Occipital lobe (tissue), 2 donors: ENCODE data around the gene CST5. TPM values are rescaled to one million over a fixed set of nuclear protein-coding genes. Genes with fewer than 3 reads are reported as not detected.
"Not testable (repeated sequence)": the region's sequence is repeated elsewhere in the genome, so short reads cannot be mapped to it uniquely, and the experiment has no call there.

Source experiments
- DNase-seq: peaks from one replicate; lab custom pipeline; 2025; lab: John Stamatoyannopoulos, UW
- total RNA-seq: library from RNA; depleted of rRNA; stranded (reverse); fragments of >200 nt; gene quantifications from one replicate; pipeline ENCODE4 v1.2.3, GENCODE V29; 2014

The CST5 gene
- total RNA-seq, 1 donor from 2014 or later, result not detected

GRCh38 chr20:23889775-23890187 is 10.2 kb upstream of the CST5 start:
- peak; percentile 47 for DNase-seq

GRCh38 chr20:23887856-23888255 is 8.3 kb upstream of the CST5 start:
- no peak for DNase-seq

DNA sequence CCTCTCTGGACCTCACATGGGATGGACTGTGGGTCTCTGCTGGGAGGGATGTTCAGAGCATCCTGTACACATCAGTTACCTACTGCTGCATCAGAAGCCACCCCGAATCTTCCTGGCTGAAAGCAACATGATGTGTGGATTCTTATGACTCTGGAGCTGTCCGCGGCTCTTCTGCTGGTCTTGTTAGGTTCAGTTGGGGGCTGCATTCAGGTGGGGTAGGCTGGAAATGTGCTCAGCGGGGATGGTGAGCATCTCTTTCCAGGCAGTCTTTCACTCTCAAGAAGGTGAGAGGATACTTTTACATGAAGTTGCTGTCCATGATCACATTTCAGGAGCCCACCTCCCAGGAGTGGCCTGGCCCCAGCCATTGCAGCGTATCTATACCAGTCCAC is 5.2 kb upstream of the CST5 start:
- DNase-seq, result no peak

- no peak for DNase-seq
These were observed 4.7 kb upstream of the CST5 start for GRCh38 chr20:23884136-23884770.

- DNase-seq, result no peak
These were observed 1.8 kb upstream of the CST5 start for GRCh38 chr20:23881371-23881770.

GRCh38 chr20:23880417-23880816 is 869 bp upstream of the CST5 start:
- DNase-seq, result no peak

DNA sequence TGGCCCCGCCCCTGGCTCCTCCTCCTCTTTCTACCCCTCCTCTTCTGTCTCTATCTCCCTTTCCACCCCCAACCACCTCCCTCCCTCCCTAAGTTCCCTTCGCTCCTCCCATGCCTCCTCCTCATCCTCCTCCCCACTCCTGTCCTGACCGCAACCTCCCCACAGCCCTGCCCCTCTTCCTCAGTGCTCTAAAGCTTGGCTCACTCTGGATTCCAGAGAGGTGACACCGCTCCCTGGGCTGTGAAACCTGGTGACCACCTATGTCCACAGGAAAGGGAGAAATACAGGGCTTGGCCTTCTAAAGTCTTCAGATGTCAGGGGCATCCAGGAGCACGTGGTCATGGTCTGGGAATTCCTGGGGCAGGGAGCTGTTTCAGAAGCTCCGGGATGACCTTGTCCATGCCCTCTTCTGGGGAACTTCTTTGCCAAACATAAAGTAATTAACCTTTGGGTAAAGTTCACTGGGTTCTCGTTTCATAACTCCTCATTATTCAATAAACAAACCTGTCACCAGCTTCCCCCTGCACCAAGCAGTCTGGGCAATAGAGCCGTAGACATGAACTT is 345 bp upstream of the CST5 start:
- DNase-seq, result no peak

GRCh38 chr20:23878787-23879186 is 761 bp downstream of the CST5 start:
- no peak for DNase-seq

- not testable (repeated sequence) for DNase-seq
These were observed 1.5 kb downstream of the CST5 start for GRCh38 chr20:23878016-23878542.

GRCh38 chr20:23877524-23877923 is 2.0 kb downstream of the CST5 start:
- DNase-seq, result no peak

DNA sequence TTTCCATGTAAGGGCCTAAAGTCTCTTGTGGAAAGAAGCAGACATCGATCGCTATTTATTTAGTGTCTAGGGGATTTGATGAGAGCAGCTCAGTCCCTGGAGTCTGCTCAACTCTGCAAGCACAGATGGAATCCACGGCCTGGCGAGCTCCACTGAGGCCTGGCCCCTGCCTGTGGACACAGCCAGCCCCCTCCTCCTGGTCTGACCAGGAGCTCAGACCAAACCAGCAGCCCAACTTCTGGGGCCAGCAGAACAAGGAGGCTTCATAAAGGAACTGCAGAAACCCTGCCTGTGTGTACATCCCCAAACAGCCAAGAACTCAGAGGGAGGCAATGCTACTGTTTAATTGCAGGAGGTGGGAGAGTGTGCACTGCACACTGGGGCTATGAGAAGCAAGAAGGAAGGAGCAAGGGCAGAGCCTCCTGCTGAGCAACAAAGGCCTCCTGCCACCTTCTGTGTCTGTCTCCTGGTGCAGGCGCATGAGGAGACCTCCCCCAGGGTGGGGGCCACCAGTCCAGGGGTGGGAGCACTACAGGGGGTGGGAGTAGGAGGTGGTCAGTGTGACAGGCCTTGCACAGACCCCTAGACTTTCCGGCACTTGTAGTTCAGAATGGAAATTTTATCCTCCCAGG is 3.8 kb downstream of the CST5 start:
- no peak for DNase-seq

DNA sequence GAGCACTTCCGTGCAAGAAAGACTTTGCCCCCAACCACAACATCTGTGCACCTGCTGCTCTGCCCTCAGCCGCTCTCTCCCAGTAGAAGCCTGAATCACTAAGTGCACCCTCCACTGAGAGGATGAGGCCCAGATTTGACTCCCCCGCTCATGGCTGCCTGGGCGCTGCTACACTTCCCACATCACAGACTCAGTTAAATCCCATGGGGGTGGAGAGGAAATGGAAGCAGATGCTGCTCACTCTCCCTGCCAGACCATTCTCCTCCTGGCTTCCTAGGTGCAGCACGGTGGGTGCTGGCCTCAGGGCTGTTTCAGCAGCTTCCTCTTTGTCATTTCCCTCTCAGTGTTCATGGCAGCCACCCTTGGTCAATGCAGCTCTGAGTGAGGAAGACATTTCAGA is 4.8 kb downstream of the CST5 start:
- peak; percentile 60 for DNase-seq

DNA sequence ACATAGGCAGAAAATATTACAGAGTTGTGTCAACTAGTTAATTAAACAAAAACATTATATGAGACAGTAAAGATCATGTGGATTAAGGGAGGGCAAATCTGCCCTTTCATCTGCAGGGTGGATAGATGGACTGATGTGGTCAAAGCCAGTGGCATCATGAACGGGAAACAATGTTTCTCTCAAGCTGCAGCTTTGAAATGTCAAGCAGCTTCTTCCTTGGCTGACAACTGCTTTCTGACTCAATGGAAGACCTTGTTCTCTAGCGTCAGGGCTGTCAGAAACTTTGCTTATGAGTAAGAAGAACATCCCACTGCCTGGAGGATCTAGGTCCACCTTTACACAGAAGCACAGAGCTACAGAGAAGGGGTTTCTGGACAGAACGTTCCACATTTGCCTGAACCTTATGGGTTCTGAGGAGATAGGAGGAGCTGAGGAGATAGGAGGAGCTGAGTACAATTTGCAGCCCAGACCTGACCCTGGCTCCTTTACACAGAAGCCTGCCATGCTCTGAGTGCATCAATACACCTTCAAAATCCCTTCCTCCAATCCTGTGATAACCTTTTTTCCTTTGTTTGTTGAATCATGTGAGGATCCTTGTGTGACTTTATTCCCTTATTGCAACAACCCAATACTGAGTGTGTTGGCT is 6.1 kb downstream of the CST5 start:
- no peak for DNase-seq

DNA sequence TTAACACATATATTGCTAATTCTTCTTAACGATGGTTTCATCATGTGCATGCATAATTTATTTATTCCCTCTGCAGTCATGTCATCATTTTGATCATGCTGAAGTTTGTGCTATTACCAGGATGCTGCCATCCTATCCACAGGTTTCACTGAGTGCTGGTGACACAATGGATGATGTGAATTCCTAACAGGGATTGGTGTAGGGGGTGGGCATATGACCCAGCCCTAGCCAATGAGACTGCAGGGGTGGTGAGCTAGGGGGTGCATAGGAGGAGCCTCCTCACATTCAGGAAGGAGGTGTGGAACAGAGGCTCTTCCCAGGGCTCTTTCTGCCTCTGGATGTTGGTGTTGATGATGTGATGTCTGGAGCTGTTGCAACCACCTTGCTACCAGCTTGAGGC is 7.5 kb downstream of the CST5 start:
- no peak for DNase-seq

GRCh38 chr20:23870461-23870860 is 9.1 kb downstream of the CST5 start:
- DNase-seq, result no peak

GRCh38 chr20:23869520-23869919 is 10.0 kb downstream of the CST5 start:
- DNase-seq, result peak; percentile 7

- DNase-seq, result no peak
These were observed 11.2 kb downstream of the CST5 start for GRCh38 chr20:23868321-23868720.

DNA sequence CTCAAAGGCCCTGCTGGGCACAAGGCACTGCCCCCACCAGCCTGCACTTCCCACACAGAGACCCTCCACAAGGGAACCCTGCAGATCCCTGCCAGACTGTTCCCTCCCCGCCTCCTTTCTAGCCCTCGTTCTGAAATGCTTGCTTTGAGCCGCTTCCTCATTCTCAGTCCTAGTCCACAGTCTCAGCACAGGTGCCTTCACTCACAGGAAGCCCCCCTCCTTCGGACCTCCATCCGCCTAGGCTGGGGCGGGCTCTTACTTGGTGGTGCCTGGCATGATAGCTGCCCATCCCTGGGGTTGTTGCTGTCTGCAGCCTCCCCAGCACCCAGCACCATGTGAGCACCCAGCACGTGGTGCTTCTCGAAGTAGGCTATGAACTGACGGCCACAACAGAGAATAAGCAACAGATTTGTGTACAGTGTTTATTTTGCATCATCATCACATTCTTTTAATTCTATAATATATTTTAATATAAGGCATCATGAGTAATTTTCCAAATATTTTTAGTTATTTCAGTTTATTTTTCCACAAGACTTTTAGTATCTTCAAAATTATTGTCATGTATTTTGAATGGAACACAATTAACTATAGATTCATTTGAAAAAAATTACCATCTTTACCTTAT is 12.3 kb downstream of the CST5 start:
- DNase-seq, result no peak

DNA sequence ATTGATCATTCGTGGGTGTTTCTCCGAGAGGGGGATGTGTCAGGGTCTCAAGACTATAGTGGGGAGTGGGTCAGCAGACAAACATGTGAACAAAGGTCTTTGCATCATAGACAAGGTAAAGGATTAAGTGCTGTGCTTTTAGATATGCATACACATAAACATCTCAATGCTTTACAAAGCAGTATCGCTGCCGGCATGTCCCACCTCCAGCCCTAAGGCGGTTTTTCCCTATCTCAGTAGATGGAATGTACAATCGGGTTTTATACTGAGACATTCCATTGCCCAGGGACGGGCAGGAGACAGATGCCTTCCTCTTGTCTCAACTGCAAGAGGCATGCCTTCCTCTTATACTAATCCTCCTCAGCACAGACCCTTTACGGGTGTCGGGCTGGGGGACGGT is 18.8 kb downstream of the CST5 start:
- DNase-seq, result not testable (repeated sequence)

- no peak for DNase-seq
These were observed 21.5 kb downstream of the CST5 start for GRCh38 chr20:23857962-23858595.

- DNase-seq, result no peak
These were observed 22.8 kb downstream of the CST5 start for GRCh38 chr20:23856736-23857135.
